Hematopoietic multipotent progenitor cell treated with erythropoietin and hydrocortisone succinate and interleukin-3 and kit ligand, for 15 days (in vitro differentiated cells): Measurements from ENCODE around the gene ZNF668.
"Not testable (repeated sequence)": the region's sequence is repeated elsewhere in the genome, so short reads cannot be mapped to it uniquely, and the experiment has no call there.

ENCODE experiments used
- DNase-seq: peaks from one replicate; pipeline ENCODE4 v3.0.0-alpha.2; 2015; ENCODE audit warnings: low spot score

The ZNF668 gene

DNA sequence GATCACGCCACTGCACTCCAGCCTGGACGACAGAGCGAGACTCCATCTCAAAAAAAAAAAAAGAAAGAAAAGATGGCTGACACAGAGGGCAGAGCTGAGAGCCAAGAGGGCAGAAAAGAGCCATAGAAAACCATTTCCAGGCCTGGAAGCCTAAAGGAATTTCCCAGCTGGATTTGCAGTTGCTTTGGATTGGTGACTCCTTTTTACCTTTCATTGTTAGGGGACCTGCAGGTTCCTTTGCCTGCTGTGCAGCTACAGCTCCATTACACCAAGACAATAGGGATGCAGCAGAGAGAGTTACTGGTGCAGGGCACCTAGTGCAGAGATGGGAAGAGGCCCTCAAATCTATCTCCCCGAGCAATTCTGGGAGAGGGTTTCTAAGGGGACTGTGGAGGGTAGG is 18.4 kb downstream of the ZNF668 start:
- DNase-seq: no peak

- peak; percentile 18 for DNase-seq
These were observed 21.9 kb downstream of the ZNF668 start for GRCh38 chr16:31052114-31052513.

DNA sequence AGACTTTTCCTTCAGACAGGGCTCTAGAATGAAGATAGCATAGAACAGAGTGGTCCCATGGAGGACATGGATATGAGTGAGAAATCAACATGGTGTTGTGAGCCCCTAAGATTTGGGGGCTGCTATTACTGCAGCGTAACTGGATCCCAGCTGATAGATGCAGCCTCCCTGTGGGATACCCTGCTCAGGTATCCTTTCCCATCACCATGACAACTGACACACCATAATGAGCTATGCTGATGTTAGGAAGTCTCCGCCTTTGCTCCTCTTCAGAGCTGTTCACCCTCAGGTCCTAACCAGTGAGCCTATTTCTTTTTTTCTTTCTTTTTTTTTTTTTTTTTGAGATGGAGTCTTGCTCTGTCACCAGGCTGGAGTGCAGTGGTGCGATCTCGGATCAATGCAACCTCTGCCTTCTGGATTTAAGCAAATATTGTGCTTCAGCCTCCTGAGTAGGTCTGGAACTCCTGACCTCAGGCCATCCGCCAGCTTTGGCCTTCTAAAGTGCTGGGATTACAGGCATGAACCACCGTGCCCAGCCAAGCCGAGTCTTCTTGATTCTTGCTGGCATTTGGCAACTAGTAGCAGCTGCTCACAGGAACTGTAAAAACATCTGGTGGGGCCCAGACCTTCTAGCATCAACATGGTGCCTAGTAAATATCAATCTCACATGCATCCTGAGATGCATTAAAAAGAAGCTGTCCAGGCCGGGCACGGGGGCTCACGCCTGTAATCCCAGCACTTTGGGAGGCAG is 23.6 kb downstream of the ZNF668 start:
- DNase-seq: no peak

DNA sequence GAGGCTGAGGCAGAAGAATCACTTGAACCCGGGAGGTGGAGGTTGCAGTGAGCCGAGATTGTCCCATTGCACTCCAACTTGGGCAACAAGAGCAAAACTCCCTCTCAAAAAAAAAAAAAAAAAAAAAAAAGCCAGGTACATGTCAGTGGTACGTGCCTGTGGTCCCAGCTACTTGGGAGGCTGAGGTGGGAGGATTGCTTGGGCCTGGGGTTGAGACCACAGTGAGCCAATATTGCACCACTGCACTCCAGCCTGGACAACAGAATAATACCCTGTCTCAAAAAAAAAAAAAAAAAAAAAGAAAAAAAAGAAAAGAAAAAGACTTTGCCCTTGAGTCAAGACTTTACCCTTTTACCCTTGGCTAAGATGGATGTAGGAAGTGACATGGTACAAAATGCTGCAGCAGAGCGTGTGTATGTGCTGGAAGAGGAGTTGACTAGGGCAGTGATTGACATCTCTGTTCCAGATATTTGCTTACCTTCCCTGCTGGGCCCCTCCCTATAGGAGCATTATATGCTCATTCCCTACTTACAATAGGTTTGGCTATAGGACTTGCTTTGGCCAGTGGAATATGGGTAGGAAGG is 30.1 kb downstream of the ZNF668 start:
- DNase-seq: no peak

- DNase-seq: no peak
These were observed 30.7 kb downstream of the ZNF668 start for GRCh38 chr16:31043352-31043751.

DNA sequence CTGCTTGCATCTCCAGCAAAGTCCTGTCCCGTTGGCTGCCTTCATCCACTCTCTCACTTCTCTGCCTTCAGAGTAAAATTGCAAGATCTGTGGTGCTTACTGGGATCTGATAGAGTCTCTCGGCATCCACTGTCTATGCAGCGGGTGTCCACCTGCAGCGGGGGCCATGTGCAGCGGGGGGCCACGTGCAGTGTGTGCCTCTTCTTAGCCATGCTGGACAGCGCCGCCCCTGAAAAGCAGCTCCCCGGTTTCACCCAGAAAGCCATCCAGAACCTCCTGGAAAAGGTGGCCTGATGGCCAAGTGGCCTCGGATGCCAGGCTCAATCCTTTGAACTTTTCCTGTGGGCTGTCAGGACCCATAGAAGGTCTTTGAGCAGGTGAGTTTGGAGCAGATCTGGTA is 31.2 kb downstream of the ZNF668 start:
- no peak for DNase-seq

- DNase-seq: no peak
These were observed 35.0 kb downstream of the ZNF668 start for GRCh38 chr16:31038993-31039392.

- no peak for DNase-seq
These were observed 37.3 kb downstream of the ZNF668 start for GRCh38 chr16:31036691-31037090.

GRCh38 chr16:31033709-31034492 is 40.1 kb downstream of the ZNF668 start:
- peak; percentile 93 for DNase-seq

- DNase-seq: peak; percentile 99
These were observed 41.0 kb downstream of the ZNF668 start, which contains the start of gene STX4 for GRCh38 chr16:31032736-31033708. Gene STX4, plus strand, starts transcription at chr16:31033558. Its CDS starts 248 bp downstream, at chr16:31033806.

- no peak for DNase-seq
These were observed 42.8 kb downstream of the ZNF668 start for GRCh38 chr16:31031276-31031675.

- DNase-seq: no peak
These were observed 44.8 kb downstream of the ZNF668 start for GRCh38 chr16:31029272-31029671.

DNA sequence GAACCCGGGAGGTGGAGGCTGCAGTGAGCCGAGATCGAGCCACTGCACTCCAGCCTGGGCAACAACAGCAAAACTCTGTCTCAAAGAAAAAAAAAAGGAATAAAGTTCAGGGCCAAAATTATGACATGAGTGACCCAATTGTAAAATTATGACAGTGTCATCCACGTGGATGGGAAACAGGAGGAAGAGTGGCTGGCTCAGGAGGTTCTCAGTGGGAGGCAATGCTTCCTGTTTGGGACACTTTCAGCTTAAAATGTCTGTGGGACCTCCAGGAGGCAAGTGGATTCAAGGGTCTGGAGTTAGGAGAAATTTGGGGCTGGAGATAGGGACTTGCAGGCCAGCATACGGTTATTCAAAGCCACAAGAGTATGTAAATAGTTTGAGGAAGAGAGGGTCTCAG is 48.7 kb downstream of the ZNF668 start:
- no peak for DNase-seq

- no peak for DNase-seq
These were observed 50.3 kb downstream of the ZNF668 start for GRCh38 chr16:31023627-31024226.

- DNase-seq: no peak
These were observed 50.8 kb downstream of the ZNF668 start for GRCh38 chr16:31023252-31023602.

GRCh38 chr16:31022544-31023251 is 51.3 kb downstream of the ZNF668 start:
- DNase-seq: no peak

GRCh38 chr16:31020536-31020935 is 53.5 kb downstream of the ZNF668 start:
- DNase-seq: no peak

DNA sequence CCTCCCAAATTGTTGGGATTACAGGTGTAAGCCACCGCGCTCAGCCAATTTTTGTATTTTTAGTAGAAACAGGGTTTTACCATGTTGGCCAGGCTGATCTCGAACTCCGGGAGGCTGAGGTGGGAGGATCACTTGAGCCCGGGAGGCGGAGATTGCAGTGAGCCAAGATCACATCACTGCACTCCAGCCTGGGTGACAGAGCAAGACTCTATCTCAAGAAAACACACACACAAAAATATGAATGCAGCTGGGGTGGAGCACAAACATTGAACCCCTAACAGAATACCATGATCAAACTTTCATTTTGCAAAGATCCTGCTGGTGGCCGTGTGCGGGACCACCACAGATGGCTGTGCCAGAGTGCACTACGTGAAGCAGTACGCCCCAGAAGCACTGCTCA is 56.3 kb downstream of the ZNF668 start:
- peak; percentile 76 for DNase-seq

- no peak for DNase-seq
These were observed 58.0 kb downstream of the ZNF668 start for GRCh38 chr16:31016018-31016417.

- DNase-seq: not testable (repeated sequence)
These were observed 60.7 kb downstream of the ZNF668 start for GRCh38 chr16:31013292-31013691.

DNA sequence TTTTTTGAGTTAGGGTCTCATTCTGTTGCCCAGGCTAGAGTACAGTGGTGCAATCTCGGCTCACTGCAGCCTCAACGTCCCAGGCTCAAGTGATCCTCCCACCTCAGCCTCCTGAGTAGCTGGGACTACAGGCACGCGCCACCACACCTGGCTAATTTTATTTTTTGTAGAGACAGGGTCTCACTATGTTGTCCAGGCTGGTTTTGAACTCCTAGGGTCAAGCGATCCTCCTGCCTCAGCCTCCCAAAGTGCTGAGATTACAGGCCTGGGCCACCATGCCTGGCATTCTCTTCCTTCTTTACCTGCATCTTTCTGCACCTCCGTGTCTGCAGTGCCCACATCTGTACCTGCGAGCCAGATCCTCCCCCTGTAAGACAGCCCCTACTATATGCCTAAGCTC is 62.2 kb downstream of the ZNF668 start:
- DNase-seq: not testable (repeated sequence)
